ENCODE measurements around the gene MTHFS.

Gene MTHFS

DNA sequence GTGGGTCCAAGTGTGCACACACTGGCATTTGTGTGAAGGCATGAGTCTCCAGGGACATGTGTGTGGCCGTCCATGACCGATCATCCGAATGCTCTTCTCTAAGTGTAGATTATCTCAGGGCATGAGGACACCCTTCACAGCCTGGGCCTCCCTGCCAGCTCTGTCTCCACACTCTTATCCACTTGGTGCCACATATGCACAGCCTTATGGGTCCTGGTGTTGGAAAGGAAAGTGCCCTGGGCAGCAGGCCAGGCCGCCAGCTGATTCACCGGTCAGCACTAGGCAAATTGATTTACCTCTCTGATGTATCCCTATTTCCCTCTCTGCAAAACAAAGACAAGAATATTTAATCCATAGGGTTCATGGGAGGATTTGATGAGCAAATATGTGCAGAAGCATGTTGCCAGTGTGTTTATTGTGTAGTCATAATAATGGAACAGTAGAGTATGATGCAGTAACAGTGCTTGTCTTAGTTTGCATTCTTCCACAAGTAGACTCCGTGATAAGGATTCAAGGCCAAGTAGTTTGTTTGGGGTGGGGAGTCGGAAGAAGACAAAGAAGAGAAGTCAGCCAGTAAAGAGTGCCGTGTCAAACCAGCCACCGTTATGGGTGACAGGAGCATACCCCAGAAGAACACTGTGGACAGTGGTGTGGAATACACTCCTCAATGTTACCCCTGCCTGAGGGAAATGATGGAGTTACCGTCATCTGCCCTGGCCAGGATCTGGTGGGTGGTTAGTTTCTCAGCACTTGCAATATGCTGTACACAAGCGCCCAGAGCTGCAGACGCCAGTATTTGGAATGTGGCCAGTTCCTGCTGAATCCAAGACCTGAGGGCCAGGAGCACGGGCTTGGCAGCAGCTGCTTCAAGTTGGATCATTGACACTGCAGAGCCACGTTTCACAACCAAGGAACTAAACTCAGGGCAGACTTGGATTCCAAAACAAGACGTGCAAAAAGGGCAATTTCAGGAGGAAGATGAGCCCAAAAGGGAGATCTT, 85.1 kb downstream of the MTHFS start:
- H3K4me3 ChIP-seq (ENCODE audit: low read length): no peak overlapping the region
- H3K79me2 ChIP-seq (ENCODE audit: control insufficient read depth, low read length): no peaks in the 10 kb centered on the region
- H3K4me2 ChIP-seq (ENCODE audit: low read length): no peak overlapping the region
- H3K27ac ChIP-seq (ENCODE audit: low read depth, low read length): no peak overlapping the region
- H3K36me3 ChIP-seq (ENCODE audit: control insufficient read depth, low read length): no peaks in the 10 kb centered on the region
- no peaks in the 10 kb centered on the region for H3F3A ChIP-seq (ENCODE audit: control insufficient read depth, insufficient read depth)
- H3K9me3 ChIP-seq (ENCODE audit: control insufficient read depth, insufficient read depth, low read length): no peaks in the 10 kb centered on the region
- no peak for TF ChIP-seq EZH2phosphoT487 (IDR thresholded peaks at IDR 0.05; ENCODE audit: borderline replicate concordance, low read length)
- TF ChIP-seq, protein P1, sequence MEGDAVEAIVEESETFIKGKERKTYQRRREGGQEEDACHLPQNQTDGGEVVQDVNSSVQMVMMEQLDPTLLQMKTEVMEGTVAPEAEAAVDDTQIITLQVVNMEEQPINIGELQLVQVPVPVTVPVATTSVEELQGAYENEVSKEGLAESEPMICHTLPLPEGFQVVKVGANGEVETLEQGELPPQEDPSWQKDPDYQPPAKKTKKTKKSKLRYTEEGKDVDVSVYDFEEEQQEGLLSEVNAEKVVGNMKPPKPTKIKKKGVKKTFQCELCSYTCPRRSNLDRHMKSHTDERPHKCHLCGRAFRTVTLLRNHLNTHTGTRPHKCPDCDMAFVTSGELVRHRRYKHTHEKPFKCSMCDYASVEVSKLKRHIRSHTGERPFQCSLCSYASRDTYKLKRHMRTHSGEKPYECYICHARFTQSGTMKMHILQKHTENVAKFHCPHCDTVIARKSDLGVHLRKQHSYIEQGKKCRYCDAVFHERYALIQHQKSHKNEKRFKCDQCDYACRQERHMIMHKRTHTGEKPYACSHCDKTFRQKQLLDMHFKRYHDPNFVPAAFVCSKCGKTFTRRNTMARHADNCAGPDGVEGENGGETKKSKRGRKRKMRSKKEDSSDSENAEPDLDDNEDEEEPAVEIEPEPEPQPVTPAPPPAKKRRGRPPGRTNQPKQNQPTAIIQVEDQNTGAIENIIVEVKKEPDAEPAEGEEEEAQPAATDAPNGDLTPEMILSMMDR (IDR thresholded peaks at IDR 0.05; ENCODE audit: low read depth, low read length, poor library complexity, severe bottlenecking): no peak
- H4K20me1 ChIP-seq (ENCODE audit: control insufficient read depth, insufficient read depth, low read depth, low read length): no peaks in the 10 kb centered on the region
- no peaks in the 10 kb centered on the region for H3K4me1 ChIP-seq (ENCODE audit: control insufficient read depth, low read length)
- no peaks in the 10 kb centered on the region for H3K27me3 ChIP-seq (ENCODE audit: control insufficient read depth, low read length)
- H3K9me2 ChIP-seq (replicated peaks; ENCODE audit: control insufficient read depth, low read length): no peaks in the 10 kb centered on the region

- Histone ChIP-seq H3K36me3 (ENCODE audit: control insufficient read depth, low read length) (no peaks in the 10 kb centered on the region), H3K4me1 (ENCODE audit: control insufficient read depth, low read length) (no peaks in the 10 kb centered on the region), H3K79me2 (ENCODE audit: control insufficient read depth, low read length) (no peaks in the 10 kb centered on the region), H3K9me3 (ENCODE audit: control insufficient read depth, insufficient read depth, low read length) (no peaks in the 10 kb centered on the region), H3K9me2 (replicated peaks; ENCODE audit: control insufficient read depth, low read length) (no peaks in the 10 kb centered on the region), H4K20me1 (ENCODE audit: control insufficient read depth, insufficient read depth, low read depth, low read length) (no peaks in the 10 kb centered on the region), H3F3A (ENCODE audit: control insufficient read depth, insufficient read depth) (no peaks in the 10 kb centered on the region), H3K27ac (ENCODE audit: low read depth, low read length) (no peak overlapping the region), H3K4me2 (ENCODE audit: low read length) (no peak overlapping the region), H3K4me3 (ENCODE audit: low read length) (no peak overlapping the region), H3K27me3 (ENCODE audit: control insufficient read depth, low read length) (0 out of 2 replicates have a peak, but pooled peaks cover 3% of the 10 kb centered on the region)
- TF ChIP-seq, protein P1 (IDR thresholded peaks at IDR 0.05; ENCODE audit: low read depth, low read length, poor library complexity, severe bottlenecking): no peak
- TF ChIP-seq EZH2phosphoT487 (IDR thresholded peaks at IDR 0.05; ENCODE audit: borderline replicate concordance, low read length): no peak
Measured at GRCh38 chr15:79804838-79805237, 92.0 kb downstream of the MTHFS start.

GRCh38 chr15:79798311-79798710, 98.5 kb downstream of the MTHFS start:
- Histone ChIP-seq H4K20me1 (ENCODE audit: control insufficient read depth, insufficient read depth, low read depth, low read length) (no peaks in the 10 kb centered on the region), H3K79me2 (ENCODE audit: control insufficient read depth, low read length) (no peaks in the 10 kb centered on the region), H3F3A (ENCODE audit: control insufficient read depth, insufficient read depth) (no peaks in the 10 kb centered on the region), H3K4me1 (ENCODE audit: control insufficient read depth, low read length) (no peaks in the 10 kb centered on the region), H3K36me3 (ENCODE audit: control insufficient read depth, low read length) (no peaks in the 10 kb centered on the region), H3K4me3 (ENCODE audit: low read length) (no peak overlapping the region), H3K4me2 (ENCODE audit: low read length) (no peak overlapping the region), H3K9me2 (replicated peaks; ENCODE audit: control insufficient read depth, low read length) (no peaks in the 10 kb centered on the region), H3K9me3 (ENCODE audit: control insufficient read depth, insufficient read depth, low read length) (no peaks in the 10 kb centered on the region), H3K27me3 (ENCODE audit: control insufficient read depth, low read length) (0 out of 2 replicates have a peak, but pooled peaks cover 3% of the 10 kb centered on the region), H3K27ac (ENCODE audit: low read depth, low read length) (no peak overlapping the region)
- TF ChIP-seq EZH2phosphoT487 (IDR thresholded peaks at IDR 0.05; ENCODE audit: borderline replicate concordance, low read length): no peak
- TF ChIP-seq, protein P1 (IDR thresholded peaks at IDR 0.05; ENCODE audit: low read depth, low read length, poor library complexity, severe bottlenecking): no peak

Data from DOHH2 (cell line).